GM23338 (cell line): ENCODE results near the gene FRY. TPM values are rescaled to one million over a fixed set of nuclear protein-coding genes. Genes with fewer than 3 reads are reported as not detected.

Experiments
- ATAC-seq: fragments of 200-7000 bp; cut with Tn5 transposase; 3 replicates; pipeline ENCODE4 v1.9.1; 2020
- DNase-seq: peaks from one replicate; pipeline ENCODE4 v3.0.0-alpha.2; 2015; ENCODE audit warnings: low spot score
- H2AFZ ChIP-seq: fragments of 200-600 bp; sonication (generic); 2 replicates; pipeline ENCODE4 v1.8.0; 2016; ENCODE audit warnings: antibody characterized with exemption, mild to moderate bottlenecking, moderate library complexity
- H3F3A ChIP-seq: fragments of 200-600 bp; sonication (generic); replicated peaks from 2 replicates; pipeline ENCODE4 v1.8.0; 2017; ENCODE audit warnings: antibody characterized with exemption, mixed run types, low read depth
- H3K27ac ChIP-seq: fragments of 200-600 bp; sonication (generic); 2 replicates; pipeline ENCODE4 v1.6.1; 2016; ENCODE audit warnings: low read depth
- H3K27me3 ChIP-seq: fragments of 200-600 bp; sonication (generic); 2 replicates; pipeline ENCODE4 v1.8.0; 2016; ENCODE audit warnings: mild to moderate bottlenecking, mixed run types, moderate library complexity; ENCODE audit not compliant: insufficient read depth
- H3K36me3 ChIP-seq: fragments of 200-600 bp; sonication (generic); 2 replicates; pipeline ENCODE4 v1.8.0; 2016; ENCODE audit warnings: mild to moderate bottlenecking; ENCODE audit not compliant: insufficient read depth
- H3K4me1 ChIP-seq: fragments of 200-600 bp; sonication (generic); 2 replicates; pipeline ENCODE4 v1.8.0; 2016; ENCODE audit warnings: mild to moderate bottlenecking, moderate library complexity; ENCODE audit not compliant: insufficient read depth
- H3K4me2 ChIP-seq: fragments of 200-600 bp; sonication (generic); 2 replicates; pipeline ENCODE4 v1.7.1; 2017; ENCODE audit warnings: mixed run types
- H3K4me3 ChIP-seq: fragments of 200-600 bp; sonication (generic); 2 replicates; pipeline ENCODE4 v1.6.1; 2016; ENCODE audit warnings: mixed run types
- H3K79me2 ChIP-seq: fragments of 200-600 bp; sonication (generic); replicated peaks from 2 replicates; pipeline ENCODE4 v1.8.0; 2017; ENCODE audit warnings: mild to moderate bottlenecking; ENCODE audit not compliant: insufficient read depth
- H3K9me2 ChIP-seq: fragments of 200-600 bp; sonication (generic); 2 replicates; pipeline ENCODE4 v1.8.0; 2017; ENCODE audit not compliant: insufficient read depth
- H4K20me1 ChIP-seq: fragments of 200-600 bp; sonication (generic); replicated peaks from 2 replicates; pipeline ENCODE4 v1.8.0; 2017; ENCODE audit warnings: mild to moderate bottlenecking; ENCODE audit not compliant: insufficient read depth
- H3K27ac Mint-ChIP-seq: 2 replicates; pipeline ENCODE4 v1.8.0; 2020; ENCODE audit warnings: inconsistent platforms, mild to moderate bottlenecking, moderate library complexity, mixed read lengths
- H3K27me3 Mint-ChIP-seq: 3 replicates; pipeline ENCODE4 v1.8.0; 2022; ENCODE audit warnings: low read depth, mild to moderate bottlenecking, moderate library complexity, mixed read lengths, inconsistent platforms; ENCODE audit not compliant: insufficient read depth, poor library complexity
- H3K36me3 Mint-ChIP-seq: 3 replicates; pipeline ENCODE4 v1.8.0; 2021; ENCODE audit warnings: low read depth, mild to moderate bottlenecking, inconsistent platforms, moderate library complexity, mixed read lengths
- H3K4me1 Mint-ChIP-seq: 3 replicates; pipeline ENCODE4 v1.8.0; 2020; ENCODE audit warnings: mild to moderate bottlenecking, inconsistent platforms, mixed read lengths
- H3K4me3 Mint-ChIP-seq: 3 replicates; pipeline ENCODE4 v1.8.0; 2021; ENCODE audit warnings: moderate library complexity, mild to moderate bottlenecking, inconsistent platforms, mixed read lengths
- H3K9me3 Mint-ChIP-seq: 3 replicates; pipeline ENCODE4 v1.8.0; 2020; ENCODE audit warnings: moderate library complexity, mild to moderate bottlenecking, inconsistent platforms, mixed read lengths
- EZH2phosphoT487 ChIP-seq: fragments of 200-600 bp; sonication (generic); IDR thresholded peaks from one replicate; pipeline ENCODE4 v1.8.1; 2018; ENCODE audit warnings: antibody characterized with exemption; ENCODE audit not compliant: unreplicated experiment
- NANOG ChIP-seq: IDR thresholded peaks from 2 replicates; pipeline ENCODE4 v1.6.1; 2016; ENCODE audit warnings: antibody characterized with exemption, borderline replicate concordance
- POLR2AphosphoS5 ChIP-seq: IDR thresholded peaks from 2 replicates; pipeline ENCODE4 v1.6.1; 2016; ENCODE audit warnings: antibody characterized with exemption, low read depth
- REST ChIP-seq: IDR thresholded peaks from one replicate; pipeline ENCODE4 v1.6.1; 2018; ENCODE audit warnings: antibody characterized with exemption; ENCODE audit not compliant: unreplicated experiment
- STAT1 ChIP-seq: IDR thresholded peaks from one replicate; pipeline ENCODE4 v1.6.1; 2016; ENCODE audit warnings: antibody characterized with exemption; ENCODE audit not compliant: unreplicated experiment
- ZNF114 ChIP-seq: fragments of 250-450 bp; sonication (Bioruptor Pico); IDR thresholded peaks from 2 replicates; pipeline ENCODE4 v1.5.0; 2020; ENCODE audit warnings: mild to moderate bottlenecking, moderate library complexity
- ZNF331 ChIP-seq: fragments of 250-450 bp; sonication (Bioruptor Pico); IDR thresholded peaks from 2 replicates; pipeline ENCODE4 v1.5.0; 2020; ENCODE audit warnings: low read depth, mild to moderate bottlenecking, moderate library complexity
- ZNF462 ChIP-seq: fragments of 250-450 bp; sonication (Bioruptor Pico); IDR thresholded peaks from 2 replicates; pipeline ENCODE4 v1.5.0; 2020; ENCODE audit warnings: mild to moderate bottlenecking, moderate library complexity
- polyA plus RNA-seq: library from polyadenylated mRNA; unstranded; fragments of >200 nt; fragmentation: Nextera tagmentation; extraction: Ambion mirVana; gene quantifications from 2 replicates; pipeline ENCODE4 v1.2.1, GENCODE V29; 2016
- total RNA-seq: library from RNA; depleted of rRNA; stranded (reverse); fragments of >200 nt; shearing (Covaris generic); gene quantifications from 2 replicates; pipeline ENCODE4 v1.2.3, GENCODE V29; 2014
- TF ChIP-seq, protein P1 (sequence below): IDR thresholded peaks from 2 replicates; pipeline ENCODE4 v1.6.1; 2016; ENCODE audit warnings: antibody characterized with exemption

The FRY gene
- total and polyA plus RNA-seq, 2 experiments from 2014 or later, result 2.4 to 10.1 TPM

GRCh38 chr13:32272021-32272683 lies 240.6 kb downstream of the FRY start (continued):
- TF ChIP-seq ZNF462 (CRISPR knock-in tag), result no peak
- no peak for TF ChIP-seq ZNF331
- TF ChIP-seq ZNF114 (CRISPR knock-in tag), result no peak
- TF ChIP-seq POLR2AphosphoS5, result no peak
- no peak for TF ChIP-seq STAT1
- no peak for TF ChIP-seq NANOG

- Histone ChIP-seq H4K20me1 (no peaks in the 10 kb centered on the region), H3K4me1 (0 out of 2 replicates have a peak, but pooled peaks cover 3% of the 10 kb centered on the region), H3K4me2 (no peak overlapping the region), H3F3A (no peaks in the 10 kb centered on the region), H2AFZ (no peak overlapping the region), H3K36me3 (no peaks in the 10 kb centered on the region), H3K79me2 (no peaks in the 10 kb centered on the region), H3K27me3 (no peaks in the 10 kb centered on the region), H3K4me3 (no peak overlapping the region), H3K9me2 (no peaks in the 10 kb centered on the region), H3K27ac (no peak overlapping the region)
- Mint-ChIP-seq H3K9me3 (no peaks in the 10 kb centered on the region), H3K4me3 (no peak overlapping the region), H3K27ac (no peak overlapping the region), H3K27me3 (no peaks in the 10 kb centered on the region), H3K36me3 (no peaks in the 10 kb centered on the region), H3K4me1 (no peaks in the 10 kb centered on the region)
- DNase-seq (no peak), ATAC-seq (no peak)
- TF ChIP-seq REST (no peak), EZH2phosphoT487 (no peak)
- TF ChIP-seq, protein P1, sequence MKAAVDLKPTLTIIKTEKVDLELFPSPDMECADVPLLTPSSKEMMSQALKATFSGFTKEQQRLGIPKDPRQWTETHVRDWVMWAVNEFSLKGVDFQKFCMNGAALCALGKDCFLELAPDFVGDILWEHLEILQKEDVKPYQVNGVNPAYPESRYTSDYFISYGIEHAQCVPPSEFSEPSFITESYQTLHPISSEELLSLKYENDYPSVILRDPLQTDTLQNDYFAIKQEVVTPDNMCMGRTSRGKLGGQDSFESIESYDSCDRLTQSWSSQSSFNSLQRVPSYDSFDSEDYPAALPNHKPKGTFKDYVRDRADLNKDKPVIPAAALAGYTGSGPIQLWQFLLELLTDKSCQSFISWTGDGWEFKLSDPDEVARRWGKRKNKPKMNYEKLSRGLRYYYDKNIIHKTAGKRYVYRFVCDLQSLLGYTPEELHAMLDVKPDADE, result no peak
Measured at GRCh38 chr13:32277839-32278238, 246.3 kb downstream of the FRY start.
